GM21526 (cell line): ENCODE data around the gene FBXL19.

Experiments
- ATAC-seq: cut with Tn5 transposase; IDR thresholded peaks from one replicate; pipeline ENCODE4 v1.9.1; 2021; ENCODE audit warnings: moderate library complexity; ENCODE audit not compliant: unreplicated experiment, low FRiP score

The FBXL19 gene

GRCh38 chr16:30894540-30895368 is 28.6 kb upstream of the FBXL19 start:
- ATAC-seq = no peak

- ATAC-seq = no peak
Observed at GRCh38 chr16:30895627-30896260, 27.6 kb upstream of the FBXL19 start.

GRCh38 chr16:30896261-30896888 is 27.0 kb upstream of the FBXL19 start, which contains the start of gene CTF1:
Gene CTF1, plus strand, starts transcription at chr16:30896614. Its CDS starts 30 bp downstream, at chr16:30896644.
- ATAC-seq = no peak

- no peak for ATAC-seq
Observed at GRCh38 chr16:30896889-30897733, 26.3 kb upstream of the FBXL19 start.

- ATAC-seq = no peak
Observed at GRCh38 chr16:30899794-30900193, 23.6 kb upstream of the FBXL19 start.

- ATAC-seq = no peak
Observed at GRCh38 chr16:30900588-30900987, 22.8 kb upstream of the FBXL19 start.

- no peak for ATAC-seq
Observed at GRCh38 chr16:30901201-30902028, 22.0 kb upstream of the FBXL19 start.

GRCh38 chr16:30902029-30902972 is 21.1 kb upstream of the FBXL19 start:
- peak; percentile 48 for ATAC-seq

GRCh38 chr16:30903002-30903401 is 20.4 kb upstream of the FBXL19 start:
- ATAC-seq = no peak

GRCh38 chr16:30903596-30903995 is 19.8 kb upstream of the FBXL19 start:
- no peak for ATAC-seq

GRCh38 chr16:30904114-30904780 is 19.1 kb upstream of the FBXL19 start:
- ATAC-seq = no peak

- ATAC-seq = no peak
Observed at GRCh38 chr16:30907064-30907463, 16.3 kb upstream of the FBXL19 start.

- no peak for ATAC-seq
Observed at GRCh38 chr16:30910427-30911029, 12.8 kb upstream of the FBXL19 start.

- ATAC-seq = no peak
Observed at GRCh38 chr16:30912794-30913412, 10.5 kb upstream of the FBXL19 start.

GRCh38 chr16:30914830-30915229 is 8.5 kb upstream of the FBXL19 start:
- no peak for ATAC-seq

- no peak for ATAC-seq
Observed at GRCh38 chr16:30918614-30919013, 4.8 kb upstream of the FBXL19 start.

- ATAC-seq = no peak
Observed at GRCh38 chr16:30920891-30921290, 2.5 kb upstream of the FBXL19 start.
